ENCODE results near the gene INHA.

Gene INHA

DNA sequence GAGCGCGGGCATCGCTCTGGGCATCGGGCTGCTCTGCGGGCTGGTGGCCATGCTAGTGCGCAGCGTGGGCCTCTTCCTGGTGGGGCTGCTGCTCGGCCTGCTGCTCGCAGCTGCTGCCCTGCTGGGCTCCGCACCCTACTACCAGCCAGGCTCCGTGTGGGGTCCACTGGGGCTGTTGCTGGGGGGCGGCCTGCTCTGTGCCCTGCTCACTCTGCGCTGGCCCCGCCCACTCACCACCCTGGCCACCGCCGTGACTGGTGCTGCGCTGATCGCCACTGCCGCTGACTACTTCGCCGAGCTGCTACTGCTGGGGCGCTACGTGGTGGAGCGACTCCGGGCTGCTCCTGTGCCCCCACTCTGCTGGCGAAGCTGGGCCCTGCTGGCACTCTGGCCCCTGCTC lies 24.5 kb upstream of the INHA start:
- no peak for DNase-seq
- no peak overlapping the region for H3K4me3 ChIP-seq (ENCODE audit: low read depth, low read length)
- no peak overlapping the region for H3K27ac ChIP-seq
- TF ChIP-seq, protein P1, sequence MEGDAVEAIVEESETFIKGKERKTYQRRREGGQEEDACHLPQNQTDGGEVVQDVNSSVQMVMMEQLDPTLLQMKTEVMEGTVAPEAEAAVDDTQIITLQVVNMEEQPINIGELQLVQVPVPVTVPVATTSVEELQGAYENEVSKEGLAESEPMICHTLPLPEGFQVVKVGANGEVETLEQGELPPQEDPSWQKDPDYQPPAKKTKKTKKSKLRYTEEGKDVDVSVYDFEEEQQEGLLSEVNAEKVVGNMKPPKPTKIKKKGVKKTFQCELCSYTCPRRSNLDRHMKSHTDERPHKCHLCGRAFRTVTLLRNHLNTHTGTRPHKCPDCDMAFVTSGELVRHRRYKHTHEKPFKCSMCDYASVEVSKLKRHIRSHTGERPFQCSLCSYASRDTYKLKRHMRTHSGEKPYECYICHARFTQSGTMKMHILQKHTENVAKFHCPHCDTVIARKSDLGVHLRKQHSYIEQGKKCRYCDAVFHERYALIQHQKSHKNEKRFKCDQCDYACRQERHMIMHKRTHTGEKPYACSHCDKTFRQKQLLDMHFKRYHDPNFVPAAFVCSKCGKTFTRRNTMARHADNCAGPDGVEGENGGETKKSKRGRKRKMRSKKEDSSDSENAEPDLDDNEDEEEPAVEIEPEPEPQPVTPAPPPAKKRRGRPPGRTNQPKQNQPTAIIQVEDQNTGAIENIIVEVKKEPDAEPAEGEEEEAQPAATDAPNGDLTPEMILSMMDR (IDR thresholded peaks at IDR 0.05; ENCODE audit: low read depth, low read length): no peak
- no peaks in the 10 kb centered on the region for H3K27me3 ChIP-seq (ENCODE audit: insufficient read depth, low read depth, severe bottlenecking)
- H3K9me3 ChIP-seq (ENCODE audit: severe bottlenecking): no peaks in the 10 kb centered on the region
- H3K36me3 ChIP-seq: peaks cover 44% of the 10 kb centered on the region

DNA sequence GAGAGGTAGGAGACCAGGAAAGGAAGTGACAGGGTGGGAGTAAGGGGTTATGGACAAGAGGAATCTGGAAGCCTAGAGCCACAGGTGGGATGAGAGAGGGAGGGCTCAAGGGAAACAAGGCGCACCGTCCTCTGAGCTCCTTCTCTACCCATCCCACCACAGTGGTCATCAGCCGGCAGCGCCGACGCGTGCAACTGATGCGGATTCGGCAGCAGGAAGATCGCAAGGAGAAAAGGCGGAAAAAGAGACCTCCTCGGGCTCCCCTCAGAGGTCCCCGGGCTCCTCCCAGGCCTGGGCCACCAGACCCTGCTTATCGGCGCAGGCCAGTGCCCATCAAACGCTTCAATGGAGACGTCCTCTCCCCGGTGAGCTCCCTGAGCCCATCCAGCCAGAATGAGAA lies 23.1 kb upstream of the INHA start:
- H3K36me3 ChIP-seq: peaks cover 43% of the 10 kb centered on the region
- no peaks in the 10 kb centered on the region for H3K9me3 ChIP-seq (ENCODE audit: severe bottlenecking)
- no peaks in the 10 kb centered on the region for H3K27me3 ChIP-seq (ENCODE audit: insufficient read depth, low read depth, severe bottlenecking)
- no peak for DNase-seq
- H3K27ac ChIP-seq: no peak overlapping the region
- H3K4me3 ChIP-seq (ENCODE audit: low read depth, low read length): no peak overlapping the region
- TF ChIP-seq, protein P1 (IDR thresholded peaks at IDR 0.05; ENCODE audit: low read depth, low read length): no peak

DNA sequence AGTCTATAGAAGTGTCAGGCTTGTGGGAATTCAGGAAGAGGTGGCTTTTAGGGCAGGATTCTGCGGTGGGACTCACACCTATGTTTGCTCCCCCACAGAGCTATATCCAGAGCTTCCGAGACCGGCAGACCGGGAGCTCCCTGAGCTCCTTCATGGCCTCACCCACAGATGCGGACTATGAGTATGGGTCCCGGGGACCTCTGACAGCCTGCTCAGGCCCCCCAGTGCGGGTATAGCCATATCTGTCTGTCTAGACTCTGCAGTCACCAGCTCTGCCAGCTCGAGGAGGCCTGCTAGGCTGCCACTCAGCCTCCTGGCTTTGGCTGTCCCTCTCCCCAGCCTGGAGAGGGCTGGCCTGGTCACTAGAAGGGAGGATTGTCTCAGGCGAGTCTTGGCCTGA lies 22.5 kb upstream of the INHA start:
- TF ChIP-seq, protein P1 (IDR thresholded peaks at IDR 0.05; ENCODE audit: low read depth, low read length): no peak
- Histone ChIP-seq H3K36me3 (peaks cover 42% of the 10 kb centered on the region), H3K27ac (no peak overlapping the region), H3K4me3 (ENCODE audit: low read depth, low read length) (no peak overlapping the region), H3K27me3 (ENCODE audit: insufficient read depth, low read depth, severe bottlenecking) (no peaks in the 10 kb centered on the region), H3K9me3 (ENCODE audit: severe bottlenecking) (no peaks in the 10 kb centered on the region)
- DNase-seq: no peak

DNA sequence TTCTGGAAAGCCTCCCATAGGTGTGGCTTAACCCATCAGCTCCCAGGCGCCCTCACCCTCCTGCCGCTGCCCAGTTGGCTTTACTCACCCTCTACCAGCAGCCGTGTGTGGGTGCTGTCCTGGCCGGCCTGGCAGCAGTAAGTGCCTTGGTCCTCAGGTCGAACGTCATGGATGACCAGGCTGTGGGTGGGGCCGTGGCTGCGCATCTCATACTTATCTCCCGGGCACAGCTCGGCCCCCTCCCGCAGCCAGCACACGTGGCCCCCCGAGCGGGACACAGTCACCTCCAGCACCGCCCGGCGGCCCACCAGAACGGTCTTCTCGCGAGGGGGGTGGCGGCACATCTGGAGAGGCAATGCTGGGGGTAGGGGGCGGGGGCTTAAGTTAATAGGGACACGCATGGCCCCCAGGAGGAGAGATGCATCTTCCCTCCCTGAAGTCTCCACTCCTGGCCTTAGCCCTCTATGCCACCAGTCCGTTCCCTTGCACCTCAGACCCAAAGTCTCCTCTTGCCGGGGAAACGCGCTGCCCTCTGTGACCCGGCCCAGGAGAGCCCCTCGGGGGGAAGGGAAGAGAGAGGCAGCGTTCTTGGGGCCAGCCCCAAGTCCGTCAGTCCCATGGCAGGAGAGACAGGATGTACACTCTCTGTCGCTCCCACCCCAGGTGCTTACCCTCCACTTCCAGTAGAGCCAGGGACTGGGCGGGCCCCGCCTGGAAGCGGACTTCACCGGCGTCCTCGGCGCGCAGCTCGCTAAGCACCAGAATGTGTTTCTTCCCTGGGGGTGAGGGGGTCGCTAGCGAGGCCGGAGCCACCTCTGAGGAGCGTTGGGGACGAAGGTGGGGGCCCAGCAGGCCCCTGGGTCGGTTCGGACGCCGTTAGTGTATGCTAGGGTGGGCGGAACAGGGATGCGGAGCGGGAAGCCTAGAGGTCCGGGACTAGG lies 20.4 kb upstream of the INHA start:
- peak overlapping the region; percentile 60 for H3K27ac ChIP-seq
- peak; percentile 59 for DNase-seq
- no peaks in the 10 kb centered on the region for H3K27me3 ChIP-seq (ENCODE audit: insufficient read depth, low read depth, severe bottlenecking)
- peak overlapping the region; percentile 62 for H3K4me3 ChIP-seq (ENCODE audit: low read depth, low read length)
- TF ChIP-seq, protein P1 (IDR thresholded peaks at IDR 0.05; ENCODE audit: low read depth, low read length): no peak
- H3K9me3 ChIP-seq (ENCODE audit: severe bottlenecking): no peaks in the 10 kb centered on the region
- H3K36me3 ChIP-seq: peaks cover 33% of the 10 kb centered on the region

DNA sequence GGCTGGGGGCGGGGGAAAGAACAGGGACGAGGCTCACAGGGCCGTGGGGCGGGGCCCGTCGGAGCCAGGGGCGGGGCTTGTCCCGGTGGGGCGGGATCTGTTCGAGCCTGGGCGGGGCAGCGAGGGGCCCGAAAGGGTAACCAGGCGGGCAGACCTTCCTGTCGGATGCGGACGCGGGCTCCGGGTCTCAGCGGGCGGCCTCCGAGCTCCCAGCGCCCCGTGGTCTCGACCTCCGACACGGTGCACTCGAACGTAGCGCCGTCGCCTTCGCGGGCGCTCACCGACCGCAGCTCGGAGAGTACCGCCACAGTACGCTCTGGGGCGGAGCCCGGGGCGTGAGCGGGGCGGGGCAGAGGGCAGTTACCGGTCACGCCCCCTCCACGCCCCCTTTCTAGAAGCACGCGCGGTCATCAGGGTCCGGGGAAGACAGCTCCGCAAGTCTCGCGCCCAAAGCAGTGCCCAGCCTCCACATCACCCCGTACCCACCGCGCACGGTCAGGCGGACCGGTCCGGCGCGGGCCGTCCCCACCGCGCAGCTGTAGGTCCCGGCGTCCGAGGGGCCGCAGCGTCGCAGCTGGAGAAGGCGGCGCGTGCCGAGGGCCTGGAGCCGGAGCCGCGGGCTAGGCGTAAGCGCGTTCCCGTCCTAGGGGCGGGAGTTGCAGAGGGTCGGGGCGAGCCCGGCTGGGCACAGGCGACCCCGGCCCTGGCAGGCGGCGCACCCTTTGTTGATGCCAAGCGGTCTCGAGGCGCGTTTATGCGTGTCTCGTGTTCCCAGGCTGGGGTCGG lies 19.5 kb upstream of the INHA start:
- Histone ChIP-seq H3K9me3 (ENCODE audit: severe bottlenecking) (no peaks in the 10 kb centered on the region), H3K36me3 (peaks cover 26% of the 10 kb centered on the region), H3K27ac (peak overlapping the region; percentile 60), H3K27me3 (ENCODE audit: insufficient read depth, low read depth, severe bottlenecking) (no peaks in the 10 kb centered on the region), H3K4me3 (ENCODE audit: low read depth, low read length) (peak overlapping the region; percentile 62)
- TF ChIP-seq, protein P1 (IDR thresholded peaks at IDR 0.05; ENCODE audit: low read depth, low read length): no peak
- peak; percentile 93 for DNase-seq

Measured in WERI-Rb-1 (cell line).